Sigmoid colon (tissue), 7 donors: Measurements from ENCODE around the gene CNKSR3. TPM values are rescaled to one million over a fixed set of nuclear protein-coding genes. Genes with fewer than 3 reads are reported as not detected.

Source experiments
- DNase-seq: peaks from one replicate; pipeline ENCODE4 v3.0.0-alpha.2; 2019
- H3K27ac ChIP-seq, 4 donors: fragments of 200-600 bp; sonication (generic); one replicate each; pipeline ENCODE4 v1.5.1; 2016 to 2019; ENCODE audit warnings: mild to moderate bottlenecking in 1 of 4
- H3K27me3 ChIP-seq, 3 donors: fragments of 200-600 bp; sonication (generic); one replicate each; pipeline ENCODE4 v1.5.1; 2019; ENCODE audit warnings: mild to moderate bottlenecking in 1 of 3
- H3K36me3 ChIP-seq, 4 donors: fragments of 200-600 bp; sonication (generic); one replicate each; pipeline ENCODE4 v1.5.1; 2016 to 2019
- H3K4me1 ChIP-seq, 4 donors: fragments of 200-600 bp; sonication (generic); one replicate each; pipeline ENCODE4 v1.5.1; 2017 to 2019
- H3K4me3 ChIP-seq, 4 donors: fragments of 200-600 bp; sonication (generic); one replicate each; pipeline ENCODE4 v1.5.1; 2017 to 2019; ENCODE audit warnings: mild to moderate bottlenecking in 2 of 4, moderate library complexity in 1 of 4
- H3K9me3 ChIP-seq, 4 donors: fragments of 200-600 bp in 3 of 4; sonication (generic) in 3 of 4; one replicate each; pipeline versions ENCODE4 v1.5.1 to v1.6.1; 2013 to 2019
- EP300 ChIP-seq, 4 donors: sonication (generic); formaldehyde crosslinking; IDR thresholded peaks; one replicate each; pipeline ENCODE4 v1.6.1; 2017; ENCODE audit warnings: antibody characterized with exemption in 4 of 4
- POLR2A ChIP-seq, 2 donors: fragments of 450-650 bp; IDR thresholded peaks; one replicate each; pipeline ENCODE4 v1.6.1; 2016; ENCODE audit warnings: antibody characterized with exemption in 2 of 2, mild to moderate bottlenecking in 2 of 2, moderate library complexity in 2 of 2
- POLR2AphosphoS5 ChIP-seq, 4 donors: sonication (generic); formaldehyde crosslinking; IDR thresholded peaks; one replicate each; pipeline ENCODE4 v1.6.1; 2017; ENCODE audit warnings: antibody characterized with exemption in 4 of 4
- WGBS, 2 donors: extraction: QIAGEN DNeasy Blood & Tissue Kit; methylation state at CpG; one replicate each; pipeline ENCODE4 v1.1.7; 2013; 5-methylcytosine and 5-hydroxymethylcytosine counted together
- intact Hi-C: fragments of 100-400 bp; cut with DNase I; formaldehyde crosslinking; loops from one replicate; pipeline ENCODE4 v1.15.1; 2023
- polyA plus RNA-seq, 3 donors: library from polyadenylated mRNA; stranded (reverse); fragments of 200-250 nt; gene quantifications; one replicate each; pipeline ENCODE4 v1.2.3, GENCODE V29; 2013
- total RNA-seq, 4 donors: library from RNA; depleted of rRNA; stranded (reverse); fragments of >200 nt; gene quantifications; one replicate each; pipeline ENCODE4 v1.1.0, GENCODE V29; 2016
- TF ChIP-seq, protein P1 (sequence below), 4 experiments: fragments of 450-650 bp in 3 of 4; fragments of 200-600 bp in 1 of 4; IDR thresholded peaks; one replicate each; pipeline ENCODE4 v1.5.1; 2016 to 2019; ENCODE audit warnings: antibody characterized with exemption in 4 of 4, mild to moderate bottlenecking in 3 of 4, moderate library complexity in 2 of 4
- donor health status: healthy with polysubstance abuse.
- donor health status: Bipolar disorder and iron deficiency.
- donor health status: healthy.

Gene CNKSR3
- total and polyA plus RNA-seq, 7 donors, result 6.0 to 17.4 (median 15.3) TPM

- intact Hi-C loops, result no loop called here
- H3K36me3 ChIP-seq, result no peaks in the 10 kb centered on the region
- peaks cover 0 to 38% (median 31%) of the 10 kb centered on the region in 4 donors for H3K4me1 ChIP-seq
- no peak overlapping the region for H3K27ac ChIP-seq
- no peaks in the 10 kb centered on the region for H3K27me3 ChIP-seq
- TF ChIP-seq POLR2AphosphoS5 (IDR thresholded peaks at IDR 0.05) (no peak), EP300 (IDR thresholded peaks at IDR 0.05) (no peak), POLR2A (IDR thresholded peaks at IDR 0.05) (no peak)
- TF ChIP-seq, protein P1, sequence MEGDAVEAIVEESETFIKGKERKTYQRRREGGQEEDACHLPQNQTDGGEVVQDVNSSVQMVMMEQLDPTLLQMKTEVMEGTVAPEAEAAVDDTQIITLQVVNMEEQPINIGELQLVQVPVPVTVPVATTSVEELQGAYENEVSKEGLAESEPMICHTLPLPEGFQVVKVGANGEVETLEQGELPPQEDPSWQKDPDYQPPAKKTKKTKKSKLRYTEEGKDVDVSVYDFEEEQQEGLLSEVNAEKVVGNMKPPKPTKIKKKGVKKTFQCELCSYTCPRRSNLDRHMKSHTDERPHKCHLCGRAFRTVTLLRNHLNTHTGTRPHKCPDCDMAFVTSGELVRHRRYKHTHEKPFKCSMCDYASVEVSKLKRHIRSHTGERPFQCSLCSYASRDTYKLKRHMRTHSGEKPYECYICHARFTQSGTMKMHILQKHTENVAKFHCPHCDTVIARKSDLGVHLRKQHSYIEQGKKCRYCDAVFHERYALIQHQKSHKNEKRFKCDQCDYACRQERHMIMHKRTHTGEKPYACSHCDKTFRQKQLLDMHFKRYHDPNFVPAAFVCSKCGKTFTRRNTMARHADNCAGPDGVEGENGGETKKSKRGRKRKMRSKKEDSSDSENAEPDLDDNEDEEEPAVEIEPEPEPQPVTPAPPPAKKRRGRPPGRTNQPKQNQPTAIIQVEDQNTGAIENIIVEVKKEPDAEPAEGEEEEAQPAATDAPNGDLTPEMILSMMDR (IDR thresholded peaks at IDR 0.05), result no peak
- no peak for DNase-seq
- WGBS, 2 donors, result 74 to 97% methylated on average over 9 of the region's 9 CpGs
- no peaks in the 10 kb centered on the region for H3K9me3 ChIP-seq
- H3K4me3 ChIP-seq, result no peak overlapping the region
Observed at GRCh38 chr6:154466971-154467679, 43.4 kb downstream of the CNKSR3 start.

GRCh38 chr6:154466139-154466538 lies 44.3 kb downstream of the CNKSR3 start:
- DNase-seq, result no peak
- Histone ChIP-seq H3K4me3 (no peak overlapping the region), H3K36me3 (no peaks in the 10 kb centered on the region), H3K27ac (no peak overlapping the region), H3K27me3 (no peaks in the 10 kb centered on the region), H3K9me3 (no peaks in the 10 kb centered on the region), H3K4me1 (peaks cover 0 to 38% (median 31%) of the 10 kb centered on the region in 4 donors)
- 94 to 95% methylated on average over 3 of the region's 3 CpGs for WGBS, 2 donors
- intact Hi-C loops, result no loop called here
- TF ChIP-seq POLR2AphosphoS5 (IDR thresholded peaks at IDR 0.05), result no peak
- TF ChIP-seq EP300 (IDR thresholded peaks at IDR 0.05), result no peak
- TF ChIP-seq, protein P1 (IDR thresholded peaks at IDR 0.05), result no peak
- no peak for TF ChIP-seq POLR2A (IDR thresholded peaks at IDR 0.05)

- intact Hi-C loops, result no loop called here
- no peak overlapping the region for H3K4me3 ChIP-seq
- H3K9me3 ChIP-seq, result no peaks in the 10 kb centered on the region
- no peaks in the 10 kb centered on the region for H3K27me3 ChIP-seq
- peaks cover 0 to 54% (median 50%) of the 10 kb centered on the region in 4 donors for H3K4me1 ChIP-seq
- no peak for DNase-seq
- 77 to 86% methylated on average over 7 of the region's 7 CpGs for WGBS, 2 donors
- TF ChIP-seq, protein P1 (IDR thresholded peaks at IDR 0.05), result no peak
- no peak for TF ChIP-seq EP300 (IDR thresholded peaks at IDR 0.05)
- no peak for TF ChIP-seq POLR2AphosphoS5 (IDR thresholded peaks at IDR 0.05)
- TF ChIP-seq POLR2A (IDR thresholded peaks at IDR 0.05), result no peak
- no peaks in the 10 kb centered on the region for H3K36me3 ChIP-seq
- peak overlapping the region in 3 of 4 donors; percentile 46 to 90 (median 83) for H3K27ac ChIP-seq
Observed at GRCh38 chr6:154463573-154464419, 46.7 kb downstream of the CNKSR3 start.

DNA sequence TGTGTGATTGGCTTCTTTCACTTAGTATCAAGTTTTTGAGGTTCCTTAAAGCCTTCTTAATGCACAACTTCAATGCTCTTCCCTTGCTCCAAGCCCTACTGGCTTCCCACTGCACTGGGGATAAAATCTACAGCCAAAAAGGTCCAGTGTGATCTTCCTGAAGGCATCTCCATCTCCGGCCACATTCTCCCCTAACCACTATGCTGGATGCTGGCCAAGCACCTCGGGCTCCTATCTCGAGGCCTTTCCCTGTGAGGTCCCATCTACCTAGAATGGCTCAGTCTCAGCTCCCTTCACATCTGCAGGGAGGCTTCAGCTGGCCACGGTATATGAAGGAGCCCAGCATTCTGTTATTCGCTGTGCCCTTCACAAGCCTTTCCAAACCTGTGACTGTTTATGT lies 48.1 kb downstream of the CNKSR3 start:
- Histone ChIP-seq H3K27me3 (no peaks in the 10 kb centered on the region), H3K9me3 (no peaks in the 10 kb centered on the region), H3K27ac (peak overlapping the region in 3 of 4 donors; percentile 46 to 90 (median 83)), H3K36me3 (no peaks in the 10 kb centered on the region), H3K4me3 (no peak overlapping the region), H3K4me1 (peaks cover 0 to 65% (median 63%) of the 10 kb centered on the region in 4 donors)
- intact Hi-C loops, result no loop called here
- DNase-seq, result no peak
- 65 to 72% methylated on average over 5 of the region's 5 CpGs for WGBS, 2 donors
- TF ChIP-seq, protein P1 (IDR thresholded peaks at IDR 0.05), result no peak
- TF ChIP-seq POLR2AphosphoS5 (IDR thresholded peaks at IDR 0.05), result no peak
